Karpas-422 (cell line): ENCODE results near the gene ADAMTSL1. TPM values are rescaled to one million over a fixed set of nuclear protein-coding genes. Genes with fewer than 3 reads are reported as not detected.

ENCODE experiments used
- DNase-seq: peaks from one replicate; pipeline ENCODE4 v3.0.0-alpha.2; 2015
- H2AFZ ChIP-seq: fragments of 200-600 bp; sonication (generic); 2 replicates; pipeline ENCODE4 v1.6.1; 2014; ENCODE audit warnings: antibody characterized with exemption, low read length, mixed read lengths
- H3K27ac ChIP-seq: fragments of 200-600 bp; sonication (generic); 2 replicates; pipeline ENCODE4 v1.5.1; 2014; ENCODE audit warnings: mild to moderate bottlenecking, low read length, moderate library complexity
- H3K27me3 ChIP-seq: fragments of 200-600 bp; sonication (generic); 2 replicates; pipeline ENCODE4 v1.6.1; 2014; ENCODE audit warnings: low read length, mixed read lengths
- H3K36me3 ChIP-seq: fragments of 200-600 bp; sonication (generic); 2 replicates; pipeline ENCODE4 v1.6.1; 2014; ENCODE audit warnings: low read length, mixed read lengths; ENCODE audit not compliant: insufficient read depth
- H3K4me1 ChIP-seq: fragments of 200-600 bp; sonication (generic); 2 replicates; pipeline ENCODE4 v1.6.1; 2014; ENCODE audit warnings: mild to moderate bottlenecking, low read length, mixed read lengths
- H3K4me2 ChIP-seq: fragments of 200-600 bp; sonication (generic); 2 replicates; pipeline ENCODE4 v1.6.1; 2014; ENCODE audit warnings: low read length, low read depth, mild to moderate bottlenecking; ENCODE audit not compliant: poor library complexity, severe bottlenecking
- H3K4me3 ChIP-seq: fragments of 200-600 bp; sonication (generic); 2 replicates; pipeline ENCODE4 v1.5.1; 2014; ENCODE audit warnings: mild to moderate bottlenecking, antibody characterized with exemption, low read length, mixed read lengths
- H3K79me2 ChIP-seq: fragments of 200-600 bp; sonication (generic); 2 replicates; pipeline ENCODE4 v1.6.1; 2014; ENCODE audit warnings: mild to moderate bottlenecking, low read length, mixed read lengths
- H3K9ac ChIP-seq: fragments of 200-600 bp; sonication (generic); 2 replicates; pipeline ENCODE4 v1.6.0; 2014; ENCODE audit warnings: low read length
- H3K9me2 ChIP-seq: fragments of 200-600 bp; sonication (generic), shearing (Covaris generic); replicated peaks from 2 replicates; pipeline ENCODE4 v1.6.0; 2014; ENCODE audit warnings: mild to moderate bottlenecking, low read length, moderate library complexity; ENCODE audit not compliant: insufficient read depth
- H3K9me3 ChIP-seq: fragments of 300-700, 200-600 bp; sonication (generic); 2 replicates; pipeline ENCODE4 v1.6.1; 2014; ENCODE audit warnings: low read length, mixed read lengths
- H4K20me1 ChIP-seq: fragments of 200-600 bp; sonication (generic); 2 replicates; pipeline ENCODE4 v1.6.1; 2014; ENCODE audit warnings: mild to moderate bottlenecking, antibody characterized with exemption, low read length, low read depth; ENCODE audit not compliant: insufficient read depth
- total RNA-seq: library from RNA; depleted of rRNA; stranded (reverse); fragments of >200 nt; shearing (Covaris generic); gene quantifications from 2 replicates; pipeline ENCODE4 v1.2.3, GENCODE V29; 2014; ENCODE audit warnings: low replicate concordance

The ADAMTSL1 gene
- total RNA-seq, 1 experiment from 2014 or later = 8.2 TPM

DNA sequence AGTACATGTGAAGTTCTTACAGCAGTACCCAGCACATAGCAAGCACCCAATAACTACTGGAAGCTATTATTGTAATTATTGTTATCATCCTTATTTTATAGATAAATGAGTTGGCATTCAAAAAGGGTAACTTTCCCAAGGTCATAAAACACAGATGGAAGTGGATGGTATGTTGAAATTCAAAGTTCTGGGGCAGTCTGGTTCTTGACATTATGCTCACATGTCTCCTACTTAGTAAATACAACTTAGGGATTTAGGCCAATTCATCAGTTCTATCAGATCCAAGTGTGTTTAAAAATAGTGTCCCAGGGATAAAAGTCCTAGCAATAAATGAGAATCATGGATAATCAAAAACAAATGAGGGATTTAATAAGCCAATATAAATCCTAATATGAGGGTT, 265.2 kb downstream of the ADAMTSL1 start:
- Histone ChIP-seq H3K9me3 (no peaks in the 10 kb centered on the region), H4K20me1 (no peaks in the 10 kb centered on the region), H2AFZ (no peak overlapping the region), H3K79me2 (no peaks in the 10 kb centered on the region), H3K27me3 (0 out of 2 replicates have a peak, but pooled peaks cover 2% of the 10 kb centered on the region), H3K4me2 (no peak overlapping the region), H3K9ac (no peak overlapping the region), H3K36me3 (no peaks in the 10 kb centered on the region), H3K4me3 (no peak overlapping the region), H3K4me1 (no peaks in the 10 kb centered on the region), H3K9me2 (no peaks in the 10 kb centered on the region), H3K27ac (no peak overlapping the region)
- DNase-seq = no peak

DNA sequence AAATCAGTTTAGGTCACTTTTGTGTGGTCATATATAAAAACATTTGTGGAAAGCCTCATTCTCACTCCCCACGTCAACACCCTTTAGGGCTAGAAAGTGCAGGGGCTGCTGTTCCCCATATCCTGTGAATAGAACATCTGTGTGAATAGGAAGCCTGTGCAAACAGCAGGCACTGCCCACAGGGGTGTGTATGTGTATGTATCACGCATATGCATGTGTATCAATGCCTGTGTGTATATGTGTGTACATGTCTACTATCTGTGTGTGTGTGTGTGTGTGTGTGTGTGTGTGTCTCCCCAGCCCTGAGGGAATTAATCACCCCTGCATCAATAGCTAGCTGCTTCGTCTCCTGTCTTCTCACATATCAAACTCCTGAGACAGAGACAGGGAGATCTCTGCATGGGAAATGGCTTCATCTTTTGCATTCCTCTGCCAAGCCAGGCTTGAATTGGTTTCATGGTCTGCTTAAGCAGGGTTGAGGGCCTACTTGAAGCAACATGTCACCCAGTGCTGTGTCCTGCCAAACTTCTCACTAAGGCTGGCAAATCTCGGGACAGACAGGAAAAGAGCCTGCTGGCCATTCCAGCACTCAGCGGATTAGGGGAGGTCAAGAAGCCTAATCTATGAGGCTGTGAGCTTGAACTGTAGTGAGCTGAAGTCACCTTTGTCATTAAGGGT, 265.8 kb downstream of the ADAMTSL1 start:
- H3K4me1 ChIP-seq = no peaks in the 10 kb centered on the region
- H3K4me2 ChIP-seq = no peak overlapping the region
- no peak overlapping the region for H2AFZ ChIP-seq
- H3K79me2 ChIP-seq = no peaks in the 10 kb centered on the region
- H3K27me3 ChIP-seq = 0 out of 2 replicates have a peak, but pooled peaks cover 2% of the 10 kb centered on the region
- no peak overlapping the region for H3K9ac ChIP-seq
- H3K27ac ChIP-seq = no peak overlapping the region
- no peaks in the 10 kb centered on the region for H4K20me1 ChIP-seq
- H3K9me3 ChIP-seq = no peaks in the 10 kb centered on the region
- H3K36me3 ChIP-seq = no peaks in the 10 kb centered on the region
- no peak for DNase-seq
- no peaks in the 10 kb centered on the region for H3K9me2 ChIP-seq
- H3K4me3 ChIP-seq = no peak overlapping the region

DNA sequence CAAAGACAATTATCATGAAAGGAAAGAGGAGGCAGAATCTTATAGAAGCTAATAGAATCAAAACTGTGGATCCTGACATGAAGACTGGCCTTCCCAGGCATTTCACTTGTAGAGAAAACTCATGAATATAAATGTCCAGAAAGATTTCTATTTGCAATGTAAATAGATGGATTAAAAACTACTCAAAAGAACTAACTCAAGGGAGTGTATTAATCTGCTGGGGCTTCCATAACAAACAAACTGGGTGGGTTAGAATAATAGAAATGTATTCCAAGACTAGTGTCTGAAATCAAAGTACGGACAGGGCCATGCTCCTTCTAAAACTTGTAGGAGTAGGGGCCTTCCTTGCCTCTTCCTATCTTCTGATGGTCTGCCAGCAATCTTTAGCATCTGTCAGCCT, 267.4 kb downstream of the ADAMTSL1 start:
- Histone ChIP-seq H3K4me2 (no peak overlapping the region), H4K20me1 (no peaks in the 10 kb centered on the region), H3K4me3 (no peak overlapping the region), H3K9me2 (no peaks in the 10 kb centered on the region), H3K79me2 (no peaks in the 10 kb centered on the region), H3K9me3 (no peaks in the 10 kb centered on the region), H3K27me3 (0 out of 2 replicates have a peak, but pooled peaks cover 2% of the 10 kb centered on the region), H3K9ac (no peak overlapping the region), H3K36me3 (no peaks in the 10 kb centered on the region), H3K27ac (no peak overlapping the region), H2AFZ (no peak overlapping the region), H3K4me1 (no peaks in the 10 kb centered on the region)
- no peak for DNase-seq

DNA sequence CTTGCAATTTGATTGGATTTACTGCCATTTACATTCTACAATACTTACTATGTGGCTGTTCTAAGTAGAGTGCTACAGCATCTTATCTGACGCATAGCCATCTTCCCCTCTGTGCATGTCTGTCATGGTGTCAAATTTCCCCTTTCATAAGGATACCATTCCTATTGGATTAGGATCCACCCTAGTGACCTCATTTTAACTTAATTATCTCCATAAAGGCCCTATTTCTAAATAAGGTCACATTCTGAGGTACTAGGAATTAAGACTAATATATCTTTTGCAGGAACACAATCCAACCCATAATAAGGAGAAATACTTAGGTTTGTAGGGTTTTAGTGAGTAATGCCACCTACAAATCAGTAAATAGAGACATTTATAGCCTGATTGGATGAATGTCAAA, 268.0 kb downstream of the ADAMTSL1 start:
- H3K9me2 ChIP-seq = no peaks in the 10 kb centered on the region
- H3K27ac ChIP-seq = no peak overlapping the region
- H3K79me2 ChIP-seq = no peaks in the 10 kb centered on the region
- no peaks in the 10 kb centered on the region for H4K20me1 ChIP-seq
- H2AFZ ChIP-seq = no peak overlapping the region
- no peak overlapping the region for H3K4me3 ChIP-seq
- H3K9me3 ChIP-seq = no peaks in the 10 kb centered on the region
- no peak for DNase-seq
- no peak overlapping the region for H3K9ac ChIP-seq
- H3K4me1 ChIP-seq = no peaks in the 10 kb centered on the region
- 0 out of 2 replicates have a peak, but pooled peaks cover 2% of the 10 kb centered on the region for H3K27me3 ChIP-seq
- no peak overlapping the region for H3K4me2 ChIP-seq
- no peaks in the 10 kb centered on the region for H3K36me3 ChIP-seq

DNA sequence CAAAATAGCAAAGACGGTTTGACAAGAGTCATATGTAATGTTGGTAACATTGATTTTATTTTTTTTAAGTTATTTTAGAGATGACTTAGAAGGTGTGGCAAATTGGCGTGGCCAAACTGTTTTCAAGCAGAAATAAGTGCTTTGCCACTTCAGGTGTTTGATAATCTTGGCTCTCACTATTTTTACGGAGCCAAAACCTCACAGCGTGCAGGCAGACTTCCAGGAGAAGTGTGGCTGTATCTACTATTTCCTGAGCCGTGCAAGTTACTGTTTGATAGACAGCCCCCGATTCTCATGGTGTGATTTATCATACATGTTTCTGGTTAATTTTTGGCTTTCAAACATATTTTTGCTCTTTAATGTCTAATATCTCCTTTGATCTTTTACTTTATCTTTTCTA, 269.5 kb downstream of the ADAMTSL1 start:
- Histone ChIP-seq H3K9me2 (no peaks in the 10 kb centered on the region), H3K9me3 (no peaks in the 10 kb centered on the region), H3K4me3 (no peak overlapping the region), H3K9ac (no peak overlapping the region), H2AFZ (no peak overlapping the region), H4K20me1 (no peaks in the 10 kb centered on the region), H3K79me2 (no peaks in the 10 kb centered on the region), H3K27ac (no peak overlapping the region), H3K4me2 (no peak overlapping the region), H3K27me3 (0 out of 2 replicates have a peak, but pooled peaks cover 2% of the 10 kb centered on the region), H3K4me1 (no peaks in the 10 kb centered on the region), H3K36me3 (no peaks in the 10 kb centered on the region)
- no peak for DNase-seq

DNA sequence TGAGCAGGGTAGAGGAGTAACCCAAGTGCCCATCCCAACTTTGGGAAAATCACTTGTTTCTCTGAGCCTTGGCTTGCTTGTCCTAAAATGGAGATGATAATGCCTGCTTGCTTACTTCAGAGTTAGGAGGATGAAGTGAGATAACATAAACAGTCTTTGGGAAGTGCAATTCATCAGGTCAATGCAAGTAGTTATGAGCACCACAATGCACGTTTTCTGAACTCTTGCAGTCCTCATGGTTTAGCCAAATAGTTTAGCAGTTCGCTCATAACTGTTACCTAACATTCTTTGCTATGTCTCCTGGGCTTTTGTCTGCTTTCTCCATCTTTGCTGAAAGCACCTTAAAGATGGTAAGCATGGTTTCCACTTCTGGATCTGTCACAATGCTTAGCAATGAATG, 270.0 kb downstream of the ADAMTSL1 start:
- Histone ChIP-seq H3K27me3 (0 out of 2 replicates have a peak, but pooled peaks cover 2% of the 10 kb centered on the region), H3K79me2 (no peaks in the 10 kb centered on the region), H4K20me1 (no peaks in the 10 kb centered on the region), H3K27ac (no peak overlapping the region), H3K4me1 (no peaks in the 10 kb centered on the region), H2AFZ (no peak overlapping the region), H3K9ac (no peak overlapping the region), H3K4me3 (no peak overlapping the region), H3K9me3 (no peaks in the 10 kb centered on the region), H3K4me2 (no peak overlapping the region), H3K9me2 (no peaks in the 10 kb centered on the region), H3K36me3 (no peaks in the 10 kb centered on the region)
- DNase-seq = no peak

DNA sequence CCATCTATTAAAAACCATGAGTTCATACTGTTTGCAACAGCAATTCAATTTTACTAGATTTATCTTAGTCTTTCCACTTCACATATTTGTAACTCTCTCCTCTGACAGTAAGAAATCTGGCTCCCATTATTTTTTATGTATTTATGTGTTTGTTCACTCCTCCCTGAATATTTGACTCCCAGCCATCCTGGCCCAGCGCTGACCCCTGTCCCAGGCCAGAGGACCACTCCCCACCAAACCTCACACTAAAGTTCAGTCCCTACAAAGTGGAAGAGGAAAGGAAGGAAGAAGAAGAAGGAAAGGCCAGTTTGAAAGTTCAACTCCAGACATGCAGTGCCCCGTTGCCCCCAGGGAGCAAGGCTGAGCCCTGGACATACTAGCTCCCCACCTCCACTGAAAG, 271.8 kb downstream of the ADAMTSL1 start:
- H3K9me3 ChIP-seq = no peaks in the 10 kb centered on the region
- H3K4me3 ChIP-seq = no peak overlapping the region
- H2AFZ ChIP-seq = no peak overlapping the region
- H3K4me1 ChIP-seq = peaks cover 10% of the 10 kb centered on the region
- H3K9me2 ChIP-seq = no peaks in the 10 kb centered on the region
- no peaks in the 10 kb centered on the region for H3K36me3 ChIP-seq
- H3K27ac ChIP-seq = no peak overlapping the region
- H4K20me1 ChIP-seq = no peaks in the 10 kb centered on the region
- H3K27me3 ChIP-seq = 0 out of 2 replicates have a peak, but pooled peaks cover 2% of the 10 kb centered on the region
- no peak overlapping the region for H3K4me2 ChIP-seq
- DNase-seq = no peak
- no peaks in the 10 kb centered on the region for H3K79me2 ChIP-seq
- H3K9ac ChIP-seq = no peak overlapping the region

DNA sequence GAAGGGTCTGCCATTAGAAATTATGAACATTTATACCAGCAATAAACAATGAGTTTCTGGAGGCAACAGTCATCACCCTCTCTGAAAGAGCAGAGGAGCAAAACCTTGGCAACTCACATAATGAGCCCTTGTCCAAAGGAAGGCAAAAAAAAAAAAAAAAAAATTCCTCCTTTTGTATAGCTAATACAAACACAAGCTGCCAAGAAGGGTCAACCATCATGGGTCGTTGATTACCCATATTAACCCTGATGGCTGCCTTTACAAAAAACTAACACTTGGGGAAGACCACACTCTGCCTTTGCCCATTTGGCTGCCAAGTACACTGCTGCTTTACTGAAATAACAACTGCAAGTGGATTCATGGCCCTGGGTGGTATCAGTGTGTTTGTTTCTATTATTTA, 272.7 kb downstream of the ADAMTSL1 start:
- Histone ChIP-seq H3K4me1 (peaks cover 10% of the 10 kb centered on the region), H3K9ac (no peak overlapping the region), H3K27ac (no peak overlapping the region), H3K9me3 (no peaks in the 10 kb centered on the region), H3K27me3 (no peaks in the 10 kb centered on the region), H3K36me3 (no peaks in the 10 kb centered on the region), H2AFZ (no peak overlapping the region), H3K79me2 (no peaks in the 10 kb centered on the region), H4K20me1 (no peaks in the 10 kb centered on the region), H3K9me2 (no peaks in the 10 kb centered on the region), H3K4me3 (no peak overlapping the region), H3K4me2 (no peak overlapping the region)
- no peak for DNase-seq
